ENCODE results near the gene MX2.

The MX2 gene

GRCh38 chr21:41327753-41328152 is 34.1 kb upstream of the MX2 start:
- H3K36me3 ChIP-seq (ENCODE audit: control insufficient read depth in 2 of 2, insufficient read depth in 1 of 2, low read length in 2 of 2): no peaks in the 10 kb centered on the region
- TF ChIP-seq BCL6B (tag by site-specific recombination; IDR thresholded peaks at IDR 0.05) (no peak), REPIN1 (tag by site-specific recombination; IDR thresholded peaks at IDR 0.05; ENCODE audit: low read depth) (no peak), ZSCAN16 (tag by site-specific recombination; IDR thresholded peaks at IDR 0.05) (no peak), ZNF132 (tag by site-specific recombination; IDR thresholded peaks at IDR 0.05; ENCODE audit: borderline replicate concordance) (no peak), KLF16 (tag by site-specific recombination; IDR thresholded peaks at IDR 0.05) (no peak), SALL2 (tag by site-specific recombination; IDR thresholded peaks at IDR 0.05; ENCODE audit: borderline replicate concordance) (no peak), ZSCAN30 (tag by site-specific recombination; IDR thresholded peaks at IDR 0.05) (no peak), ZNF223 (tag by site-specific recombination; IDR thresholded peaks at IDR 0.05) (no peak), ZBTB49 (tag by site-specific recombination; IDR thresholded peaks at IDR 0.05; ENCODE audit: low read depth) (no peak)
- TF ChIP-seq, protein P1, sequence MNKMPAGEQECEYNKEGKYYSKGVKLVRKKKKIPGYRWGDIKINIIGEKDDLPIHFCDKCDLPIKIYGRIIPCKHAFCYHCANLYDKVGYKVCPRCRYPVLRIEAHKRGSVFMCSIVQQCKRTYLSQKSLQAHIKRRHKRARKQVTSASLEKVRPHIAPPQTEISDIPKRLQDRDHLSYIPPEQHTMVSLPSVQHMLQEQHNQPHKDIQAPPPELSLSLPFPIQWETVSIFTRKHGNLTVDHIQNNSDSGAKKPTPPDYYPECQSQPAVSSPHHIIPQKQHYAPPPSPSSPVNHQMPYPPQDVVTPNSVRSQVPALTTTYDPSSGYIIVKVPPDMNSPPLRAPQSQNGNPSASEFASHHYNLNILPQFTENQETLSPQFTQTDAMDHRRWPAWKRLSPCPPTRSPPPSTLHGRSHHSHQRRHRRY (tag by site-specific recombination; IDR thresholded peaks at IDR 0.05): no peak
- ChIA-PET CTCF (interaction anchor here (1.7 kb wide), 1 partner anchor 44 kb away, joined by 6 read pairs; no protein-coding TSS in a partner anchor), POLR2A (no interaction called here)
- no peak overlapping the region for H3K4me3 ChIP-seq (ENCODE audit: low read depth, low read length)
- no peak overlapping the region for H3K27ac ChIP-seq (ENCODE audit: extremely low read depth, low read depth, low read length)
- H3K9me3 ChIP-seq (ENCODE audit: control insufficient read depth, insufficient read depth, low read depth, low read length): no peaks in the 10 kb centered on the region
- H3K4me1 ChIP-seq (ENCODE audit: control insufficient read depth, insufficient read depth, low read length): no peaks in the 10 kb centered on the region

GRCh38 chr21:41328660-41329607 is 32.9 kb upstream of the MX2 start:
- H3K4me1 ChIP-seq (ENCODE audit: control insufficient read depth, insufficient read depth, low read length): no peaks in the 10 kb centered on the region
- no peaks in the 10 kb centered on the region for H3K9me3 ChIP-seq (ENCODE audit: control insufficient read depth, insufficient read depth, low read depth, low read length)
- ChIA-PET POLR2A (no interaction called here), CTCF (no interaction called here)
- no peak overlapping the region for H3K27ac ChIP-seq (ENCODE audit: extremely low read depth, low read depth, low read length)
- TF ChIP-seq ZXDB (tag by site-specific recombination; IDR thresholded peaks at IDR 0.05): no peak
- H3K4me3 ChIP-seq (ENCODE audit: low read depth, low read length): no peak overlapping the region
- H3K36me3 ChIP-seq (ENCODE audit: control insufficient read depth in 2 of 2, insufficient read depth in 1 of 2, low read length in 2 of 2): no peaks in the 10 kb centered on the region

- no peaks in the 10 kb centered on the region for H3K9me3 ChIP-seq (ENCODE audit: control insufficient read depth, insufficient read depth, low read depth, low read length)
- POLR2A ChIA-PET: no interaction called here
Measured at GRCh38 chr21:41333752-41334151, 28.1 kb upstream of the MX2 start.

More at GRCh38 chr21:41333752-41334151, 28.1 kb upstream of the MX2 start:
- TF ChIP-seq, protein P2, sequence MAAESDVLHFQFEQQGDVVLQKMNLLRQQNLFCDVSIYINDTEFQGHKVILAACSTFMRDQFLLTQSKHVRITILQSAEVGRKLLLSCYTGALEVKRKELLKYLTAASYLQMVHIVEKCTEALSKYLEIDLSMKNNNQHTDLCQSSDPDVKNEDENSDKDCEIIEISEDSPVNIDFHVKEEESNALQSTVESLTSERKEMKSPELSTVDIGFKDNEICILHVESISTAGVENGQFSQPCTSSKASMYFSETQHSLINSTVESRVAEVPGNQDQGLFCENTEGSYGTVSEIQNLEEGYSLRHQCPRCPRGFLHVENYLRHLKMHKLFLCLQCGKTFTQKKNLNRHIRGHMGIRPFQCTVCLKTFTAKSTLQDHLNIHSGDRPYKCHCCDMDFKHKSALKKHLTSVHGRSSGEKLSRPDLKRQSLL (tag by site-specific recombination; IDR thresholded peaks at IDR 0.05): no peak
- CTCF ChIA-PET: interaction anchor here (0.8 to 1.8 kb wide), 2 partner anchors 50 to 483 kb away, joined by 6 to 9 read pairs; no protein-coding TSS in a partner anchor
- H3K27ac ChIP-seq (ENCODE audit: extremely low read depth, low read depth, low read length): no peak overlapping the region
- H3K36me3 ChIP-seq (ENCODE audit: control insufficient read depth in 2 of 2, insufficient read depth in 1 of 2, low read length in 2 of 2): no peaks in the 10 kb centered on the region
- no peaks in the 10 kb centered on the region for H3K4me1 ChIP-seq (ENCODE audit: control insufficient read depth, insufficient read depth, low read length)
- H3K4me3 ChIP-seq (ENCODE audit: low read depth, low read length): no peak overlapping the region
